ENCODE results near the gene FAXC. TPM values are rescaled to one million over a fixed set of nuclear protein-coding genes. Genes with fewer than 3 reads are reported as not detected.
"Not testable (repeated sequence)": the region's sequence is repeated elsewhere in the genome, so short reads cannot be mapped to it uniquely, and the experiment has no call there.

FAXC gene
- total RNA-seq, 1 donor from 2014 or later = 6.6 TPM

- Histone ChIP-seq H3K27ac (no peak overlapping the region), H3K4me1 (peaks cover 8% of the 10 kb centered on the region), H3K4me3 (no peak overlapping the region), H3K27me3 (no peaks in the 10 kb centered on the region), H3K9me3 (no peaks in the 10 kb centered on the region), H3K36me3 (no peaks in the 10 kb centered on the region)
- intact Hi-C loops (cut with DNase I) = no loop called here
- TF ChIP-seq POLR2AphosphoS5 (IDR thresholded peaks at IDR 0.05; ENCODE audit: insufficient read depth in 1 of 2, low read depth in 1 of 2) = no peak
- TF ChIP-seq, protein P1, sequence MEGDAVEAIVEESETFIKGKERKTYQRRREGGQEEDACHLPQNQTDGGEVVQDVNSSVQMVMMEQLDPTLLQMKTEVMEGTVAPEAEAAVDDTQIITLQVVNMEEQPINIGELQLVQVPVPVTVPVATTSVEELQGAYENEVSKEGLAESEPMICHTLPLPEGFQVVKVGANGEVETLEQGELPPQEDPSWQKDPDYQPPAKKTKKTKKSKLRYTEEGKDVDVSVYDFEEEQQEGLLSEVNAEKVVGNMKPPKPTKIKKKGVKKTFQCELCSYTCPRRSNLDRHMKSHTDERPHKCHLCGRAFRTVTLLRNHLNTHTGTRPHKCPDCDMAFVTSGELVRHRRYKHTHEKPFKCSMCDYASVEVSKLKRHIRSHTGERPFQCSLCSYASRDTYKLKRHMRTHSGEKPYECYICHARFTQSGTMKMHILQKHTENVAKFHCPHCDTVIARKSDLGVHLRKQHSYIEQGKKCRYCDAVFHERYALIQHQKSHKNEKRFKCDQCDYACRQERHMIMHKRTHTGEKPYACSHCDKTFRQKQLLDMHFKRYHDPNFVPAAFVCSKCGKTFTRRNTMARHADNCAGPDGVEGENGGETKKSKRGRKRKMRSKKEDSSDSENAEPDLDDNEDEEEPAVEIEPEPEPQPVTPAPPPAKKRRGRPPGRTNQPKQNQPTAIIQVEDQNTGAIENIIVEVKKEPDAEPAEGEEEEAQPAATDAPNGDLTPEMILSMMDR (IDR thresholded peaks at IDR 0.05) = no peak
- TF ChIP-seq POLR2A (IDR thresholded peaks at IDR 0.05) = no peak
- no peak for DNase-seq (ENCODE audit: extremely low spot score in 2 of 2)
These were observed 4.3 kb downstream of the FAXC start for GRCh38 chr6:99345164-99345563.

DNA sequence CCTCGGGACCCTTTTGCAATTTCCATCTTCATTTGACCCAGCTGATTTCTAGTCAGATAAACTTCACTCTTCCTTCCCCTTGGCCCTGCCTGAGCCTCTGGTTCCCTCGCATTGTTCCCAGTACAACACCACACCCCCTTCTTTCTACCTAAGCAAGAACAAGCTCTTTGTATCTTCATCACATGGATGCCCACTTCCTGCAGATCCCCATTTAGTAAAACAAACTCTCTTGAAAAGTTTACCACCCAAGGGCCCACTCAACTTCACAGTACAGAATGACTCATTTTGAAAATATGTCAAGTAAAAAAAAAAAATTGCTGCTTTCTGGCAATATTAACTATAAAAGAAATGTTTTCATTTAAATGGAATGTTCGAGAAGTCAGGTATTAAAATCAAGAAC, 5.2 kb downstream of the FAXC start:
- peaks cover 8% of the 10 kb centered on the region for H3K4me1 ChIP-seq
- no peak for DNase-seq (ENCODE audit: extremely low spot score in 2 of 2)
- no peak overlapping the region for H3K27ac ChIP-seq
- TF ChIP-seq, protein P1 (IDR thresholded peaks at IDR 0.05) = no peak
- TF ChIP-seq POLR2A (IDR thresholded peaks at IDR 0.05) (no peak), POLR2AphosphoS5 (IDR thresholded peaks at IDR 0.05; ENCODE audit: insufficient read depth in 1 of 2, low read depth in 1 of 2) (no peak)
- intact Hi-C loops (cut with DNase I) = no loop called here
- H3K9me3 ChIP-seq = no peaks in the 10 kb centered on the region
- H3K36me3 ChIP-seq = no peaks in the 10 kb centered on the region
- no peaks in the 10 kb centered on the region for H3K27me3 ChIP-seq
- no peak overlapping the region for H3K4me3 ChIP-seq

DNA sequence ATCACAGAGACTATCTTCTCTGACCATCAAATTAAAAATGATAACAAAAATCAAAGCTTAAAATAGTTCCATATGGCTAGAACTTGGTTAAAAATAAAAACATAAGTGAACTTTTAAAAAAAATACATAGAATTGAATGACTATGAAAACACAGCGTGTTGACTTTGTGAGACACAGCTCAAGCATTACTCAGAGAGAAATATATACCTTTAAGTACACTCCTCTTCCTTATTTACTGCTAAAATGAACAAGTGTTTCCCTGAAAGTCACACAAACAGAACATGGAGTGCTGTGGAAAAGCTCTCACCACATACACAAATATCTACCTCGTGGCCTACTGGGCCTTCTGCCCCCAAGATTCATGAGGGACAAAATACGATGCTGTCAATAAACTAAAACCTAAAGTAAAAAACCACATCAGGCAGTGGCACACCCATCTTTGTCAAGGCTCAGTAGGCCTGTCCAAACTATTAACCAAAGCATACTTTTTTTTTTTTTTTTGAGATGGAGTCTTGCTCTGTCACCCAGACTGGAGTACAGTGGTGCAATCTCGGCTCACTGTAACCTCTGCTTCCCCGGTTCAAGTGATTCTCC, 7.5 kb downstream of the FAXC start:
- Histone ChIP-seq H3K4me1 (no peaks in the 10 kb centered on the region), H3K4me3 (no peak overlapping the region), H3K27ac (no peak overlapping the region), H3K27me3 (no peaks in the 10 kb centered on the region), H3K9me3 (no peaks in the 10 kb centered on the region), H3K36me3 (no peaks in the 10 kb centered on the region)
- intact Hi-C loops (cut with DNase I) = no loop called here
- no peak for DNase-seq (ENCODE audit: extremely low spot score in 2 of 2)
- TF ChIP-seq, protein P1 (IDR thresholded peaks at IDR 0.05) = no peak
- no peak for TF ChIP-seq POLR2A (IDR thresholded peaks at IDR 0.05)
- TF ChIP-seq POLR2AphosphoS5 (IDR thresholded peaks at IDR 0.05; ENCODE audit: insufficient read depth in 1 of 2, low read depth in 1 of 2) = no peak

DNA sequence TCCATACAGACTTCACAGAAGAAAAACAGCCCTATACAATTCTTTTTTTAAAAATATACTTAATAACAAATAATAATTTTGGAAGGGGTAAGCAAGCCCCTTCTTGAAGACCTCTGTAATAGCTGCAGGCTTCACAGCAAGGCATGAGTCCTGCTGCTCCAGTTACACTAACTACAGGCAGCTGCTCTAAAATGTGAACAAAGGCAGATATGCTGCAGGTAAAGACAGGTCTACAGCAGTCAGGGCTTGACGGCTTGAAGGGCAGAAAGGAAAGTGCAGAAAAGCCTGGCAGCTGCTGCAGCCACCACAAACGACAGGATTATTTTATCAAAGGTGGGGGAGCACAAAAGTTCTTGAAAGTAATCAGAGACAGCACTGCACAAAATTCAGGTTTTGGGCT, 11.3 kb downstream of the FAXC start:
- no peak for TF ChIP-seq POLR2AphosphoS5 (IDR thresholded peaks at IDR 0.05; ENCODE audit: insufficient read depth in 1 of 2, low read depth in 1 of 2)
- no peak for TF ChIP-seq POLR2A (IDR thresholded peaks at IDR 0.05)
- TF ChIP-seq, protein P1 (IDR thresholded peaks at IDR 0.05) = no peak
- Histone ChIP-seq H3K27ac (no peak overlapping the region), H3K36me3 (no peaks in the 10 kb centered on the region), H3K4me1 (no peaks in the 10 kb centered on the region), H3K27me3 (no peaks in the 10 kb centered on the region), H3K9me3 (no peaks in the 10 kb centered on the region), H3K4me3 (no peak overlapping the region)
- DNase-seq (ENCODE audit: extremely low spot score in 2 of 2) = no peak
- intact Hi-C loops (cut with DNase I) = no loop called here

DNA sequence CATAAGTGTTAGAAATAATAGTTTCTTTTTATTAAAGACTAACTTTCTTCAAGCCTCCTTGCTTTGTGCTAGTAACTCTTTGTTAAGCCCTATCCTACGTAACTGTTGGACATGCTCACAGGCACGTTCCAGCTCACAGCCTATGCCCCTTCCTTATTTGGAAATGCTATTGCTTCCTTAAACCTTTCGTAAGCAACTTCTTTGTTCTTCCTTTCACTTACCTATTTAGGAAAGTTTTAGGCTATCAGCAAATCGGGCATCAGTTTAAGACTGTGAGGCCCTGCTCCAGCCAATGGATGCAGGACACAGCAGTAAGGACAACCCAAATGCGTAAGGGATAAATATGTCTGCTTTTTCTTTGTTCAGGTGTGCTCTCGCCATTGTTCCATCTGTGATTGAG, 14.2 kb downstream of the FAXC start:
- H3K27ac ChIP-seq; H3K36me3 ChIP-seq; intact Hi-C loops (cut with DNase I); H3K4me3 ChIP-seq; H3K9me3 ChIP-seq; H3K27me3 ChIP-seq; H3K4me1 ChIP-seq; DNase-seq (ENCODE audit: extremely low spot score in 2 of 2): not testable (repeated sequence)
